Transverse colon (tissue), 4 donors: ENCODE data around the gene RELA. TPM values are rescaled to one million over a fixed set of nuclear protein-coding genes. Genes with fewer than 3 reads are reported as not detected.

Source experiments
- DNase-seq: peaks from one replicate; pipeline ENCODE4 v3.0.0-alpha.2; 2019
- H3K27ac ChIP-seq, 4 donors: fragments of 200-600 bp; sonication (generic); 2 replicates each; pipeline ENCODE4 v1.5.1; 2016 to 2018; ENCODE audit warnings: inconsistent platforms in 4 of 4
- H3K27me3 ChIP-seq: fragments of 200-600 bp; sonication (generic); 2 replicates; pipeline ENCODE4 v1.5.1; 2017; ENCODE audit warnings: inconsistent platforms
- H3K36me3 ChIP-seq, 4 donors: fragments of 200-600 bp; sonication (generic); 2 replicates each; pipeline ENCODE4 v1.5.1; 2017 to 2019; ENCODE audit warnings: inconsistent platforms in 4 of 4
- H3K4me1 ChIP-seq, 4 donors: fragments of 200-600 bp; sonication (generic); 2 replicates each; pipeline ENCODE4 v1.5.1; 2017 to 2020; ENCODE audit warnings: inconsistent platforms in 4 of 4
- H3K4me3 ChIP-seq, 4 donors: fragments of 200-600 bp; sonication (generic); 1 replicate in 1 of 4; 2 replicates in 3 of 4; pipeline versions ENCODE4 v1.5.1 to v1.6.1; 2017 to 2019; ENCODE audit warnings: inconsistent platforms in 4 of 4
- H3K9me3 ChIP-seq, 2 donors: fragments of 200-600 bp; sonication (generic); 2 replicates each; pipeline ENCODE4 v1.5.1; 2017 to 2019; ENCODE audit warnings: inconsistent platforms in 2 of 2
- EP300 ChIP-seq: sonication (generic); formaldehyde crosslinking; IDR thresholded peaks from one replicate; pipeline ENCODE4 v1.6.1; 2017; ENCODE audit warnings: antibody characterized with exemption, low read depth
- POLR2A ChIP-seq: fragments of 450-650 bp; IDR thresholded peaks from one replicate; pipeline ENCODE4 v1.6.1; 2016; ENCODE audit warnings: antibody characterized with exemption, mild to moderate bottlenecking, moderate library complexity
- POLR2AphosphoS5 ChIP-seq, 3 donors: sonication (generic); formaldehyde crosslinking; IDR thresholded peaks; one replicate each; pipeline ENCODE4 v1.6.1; 2016; ENCODE audit warnings: antibody characterized with exemption in 3 of 3
- WGBS, 2 donors: methylation state at CpG; one replicate each; pipeline ENCODE4 v1.1.5; 2018; ENCODE audit warnings: low coverage in 1 of 2; 5-methylcytosine and 5-hydroxymethylcytosine counted together
- in situ Hi-C, 4 donors: fragments of 200-750 bp; cut with MboI; loops; one replicate each; pipeline versions ENCODE4 v1.15.0 to v1.15.1; 2017; ENCODE audit warnings: low sequenced_read_pairs in 3 of 4, low pct_ligation_motif_present in 1 of 4, low pct_unique_long_range_greater_than_20kb in 1 of 4
- intact Hi-C: fragments of 100-400 bp; cut with DNase I; formaldehyde crosslinking; loops from one replicate; pipeline ENCODE4 v1.15.1; 2023; ENCODE audit warnings: low total_unique reads
- total RNA-seq, 4 donors: library from RNA; depleted of rRNA; stranded (reverse); fragments of >200 nt; gene quantifications; one replicate each; pipeline ENCODE4 v1.1.0, GENCODE V29; 2016
- TF ChIP-seq, protein P1 (sequence below), 5 experiments: fragments of 200-600 bp in 3 of 5; fragments of 450-650 bp in 2 of 5; sonication (generic) in 3 of 5; IDR thresholded peaks; 1 replicate in 2 of 5; 2 replicates in 3 of 5; pipeline ENCODE4 v1.5.1; 2016 to 2017; ENCODE audit warnings: antibody characterized with exemption in 5 of 5, inconsistent platforms in 3 of 5, mild to moderate bottlenecking in 2 of 5, moderate library complexity in 1 of 5

The RELA gene
- total RNA-seq, 4 donors from 2014 or later = 45.8 to 95.8 (median 58.4) TPM

DNA sequence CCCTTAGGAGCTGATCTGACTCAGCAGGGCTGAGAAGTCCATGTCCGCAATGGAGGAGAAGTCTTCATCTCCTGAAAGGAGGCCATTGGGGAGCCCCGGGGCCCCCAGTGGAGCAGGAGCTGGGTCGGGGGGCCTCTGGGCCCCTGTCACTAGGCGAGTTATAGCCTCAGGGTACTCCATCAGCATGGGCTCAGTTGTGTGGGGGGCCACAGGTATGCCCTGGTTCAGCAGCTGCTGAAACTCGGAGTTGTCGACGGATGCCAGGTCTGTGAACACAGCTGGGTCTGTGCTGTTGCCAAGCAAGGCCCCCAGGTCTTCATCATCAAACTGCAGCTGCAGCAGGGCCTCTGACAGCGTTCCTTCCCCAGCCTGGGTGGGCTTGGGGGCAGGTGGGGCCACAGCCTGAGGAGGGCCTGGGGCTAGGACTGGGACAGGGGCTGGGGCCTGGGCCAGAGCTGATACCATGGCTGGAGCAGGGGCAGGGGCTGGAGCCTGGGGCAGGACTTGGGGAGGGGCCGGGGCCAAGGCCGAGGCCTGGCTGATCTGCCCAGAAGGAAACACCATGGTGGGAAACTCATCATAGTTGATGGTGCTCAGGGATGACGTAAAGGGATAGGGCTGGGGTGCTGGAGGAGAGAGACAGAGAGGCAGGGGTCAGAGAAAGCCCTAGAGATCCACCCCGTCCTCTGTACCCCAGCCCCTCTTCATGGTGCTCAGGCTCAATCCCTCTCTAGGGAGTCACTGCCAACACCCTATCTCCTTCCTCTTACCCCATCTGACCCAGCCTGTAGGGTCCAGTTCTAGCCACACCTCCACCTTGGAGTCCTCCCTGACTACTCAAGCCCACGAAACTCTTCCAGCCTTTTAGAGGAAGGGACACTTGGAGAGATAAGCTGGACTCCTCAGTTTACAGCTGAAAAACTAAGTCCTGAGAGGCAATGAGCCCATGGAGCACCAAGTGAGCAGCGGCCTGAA lies 8.1 kb downstream of the RELA start:
- in situ Hi-C loops = no loop called here
- DNase-seq = peak; percentile 8
- peaks cover 0 to 45% (median 20%) of the 10 kb centered on the region in 4 donors for H3K36me3 ChIP-seq
- no peaks in the 10 kb centered on the region for H3K9me3 ChIP-seq
- WGBS, 2 donors = 93 to 100% methylated on average over 2 to 14 of the region's 14 CpGs
- TF ChIP-seq, protein P1, sequence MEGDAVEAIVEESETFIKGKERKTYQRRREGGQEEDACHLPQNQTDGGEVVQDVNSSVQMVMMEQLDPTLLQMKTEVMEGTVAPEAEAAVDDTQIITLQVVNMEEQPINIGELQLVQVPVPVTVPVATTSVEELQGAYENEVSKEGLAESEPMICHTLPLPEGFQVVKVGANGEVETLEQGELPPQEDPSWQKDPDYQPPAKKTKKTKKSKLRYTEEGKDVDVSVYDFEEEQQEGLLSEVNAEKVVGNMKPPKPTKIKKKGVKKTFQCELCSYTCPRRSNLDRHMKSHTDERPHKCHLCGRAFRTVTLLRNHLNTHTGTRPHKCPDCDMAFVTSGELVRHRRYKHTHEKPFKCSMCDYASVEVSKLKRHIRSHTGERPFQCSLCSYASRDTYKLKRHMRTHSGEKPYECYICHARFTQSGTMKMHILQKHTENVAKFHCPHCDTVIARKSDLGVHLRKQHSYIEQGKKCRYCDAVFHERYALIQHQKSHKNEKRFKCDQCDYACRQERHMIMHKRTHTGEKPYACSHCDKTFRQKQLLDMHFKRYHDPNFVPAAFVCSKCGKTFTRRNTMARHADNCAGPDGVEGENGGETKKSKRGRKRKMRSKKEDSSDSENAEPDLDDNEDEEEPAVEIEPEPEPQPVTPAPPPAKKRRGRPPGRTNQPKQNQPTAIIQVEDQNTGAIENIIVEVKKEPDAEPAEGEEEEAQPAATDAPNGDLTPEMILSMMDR (IDR thresholded peaks at IDR 0.05) = no peak
- no peak for TF ChIP-seq POLR2AphosphoS5 (IDR thresholded peaks at IDR 0.05)
- TF ChIP-seq POLR2A = no peak
- no peak for TF ChIP-seq EP300
- H3K4me3 ChIP-seq = no peak overlapping the region
- intact Hi-C loops = no loop called here
- H3K4me1 ChIP-seq = peaks cover 25 to 43% (median 32%) of the 10 kb centered on the region in 4 donors
- H3K27me3 ChIP-seq = no peaks in the 10 kb centered on the region
- H3K27ac ChIP-seq = peak overlapping the region; percentile 91 to 99 (median 96)

DNA sequence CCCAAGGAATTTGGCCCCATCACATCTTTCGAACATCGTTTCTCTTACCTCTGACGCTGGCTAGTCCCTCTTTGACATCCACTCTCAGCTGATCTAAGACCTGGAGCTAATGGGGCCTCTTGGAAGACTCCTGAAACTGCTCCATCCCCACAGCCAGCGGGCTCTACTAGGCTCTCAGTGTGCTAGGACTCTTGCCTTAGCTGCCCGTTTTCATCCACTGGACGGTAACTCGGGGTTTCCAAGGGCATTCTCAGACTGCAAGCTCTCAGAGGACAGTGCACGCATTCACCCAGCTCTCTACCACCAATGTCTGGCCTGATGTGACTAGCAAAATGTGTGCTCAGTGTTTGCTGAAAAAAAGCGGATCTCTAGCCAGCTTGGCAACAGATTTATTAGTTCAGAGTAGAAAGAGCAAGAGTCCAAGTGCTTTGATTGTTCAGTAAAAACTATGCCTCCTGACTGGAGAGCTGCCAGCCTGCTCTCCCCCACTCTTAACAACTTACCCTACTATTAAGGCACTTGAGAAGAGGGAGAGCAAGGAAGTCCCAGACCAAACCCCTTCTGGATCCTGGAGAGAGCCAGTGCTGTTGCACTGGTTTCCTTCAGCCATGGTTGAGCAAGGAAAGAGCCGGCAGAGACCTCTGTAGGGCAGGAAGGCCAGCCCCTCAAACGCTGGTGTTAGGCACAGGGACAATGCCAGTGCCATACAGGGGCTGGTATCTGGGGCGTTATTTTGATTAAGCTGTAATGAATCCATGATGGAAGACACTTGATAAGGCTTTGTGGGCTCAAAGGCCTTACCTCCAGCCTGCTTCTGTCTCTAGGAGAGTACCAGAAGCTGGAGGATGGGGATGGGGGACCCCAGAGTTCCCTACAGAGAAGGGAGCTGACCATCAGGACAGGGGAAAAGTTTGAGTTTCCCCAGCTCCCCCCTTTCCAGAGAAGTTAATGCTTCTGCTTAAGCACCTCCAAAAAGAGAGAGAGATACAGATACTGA lies 9.2 kb downstream of the RELA start:
- Histone ChIP-seq H3K4me3 (peak overlapping the region in 3 of 4 donors; percentile 35 to 58 (median 41)), H3K36me3 (peaks cover 0 to 34% (median 14%) of the 10 kb centered on the region in 4 donors), H3K27me3 (no peaks in the 10 kb centered on the region), H3K9me3 (no peaks in the 10 kb centered on the region), H3K27ac (peak overlapping the region; percentile 91 to 99 (median 96)), H3K4me1 (peaks cover 25 to 43% (median 32%) of the 10 kb centered on the region in 4 donors)
- TF ChIP-seq EP300 (no peak), POLR2A (peak; percentile 7)
- intact Hi-C loops (no loop called here), in situ Hi-C loops (no loop called here)
- 30 to 60% methylated on average over 2 to 12 of the region's 12 CpGs for WGBS, 2 donors
- peak; percentile 69 for DNase-seq

DNA sequence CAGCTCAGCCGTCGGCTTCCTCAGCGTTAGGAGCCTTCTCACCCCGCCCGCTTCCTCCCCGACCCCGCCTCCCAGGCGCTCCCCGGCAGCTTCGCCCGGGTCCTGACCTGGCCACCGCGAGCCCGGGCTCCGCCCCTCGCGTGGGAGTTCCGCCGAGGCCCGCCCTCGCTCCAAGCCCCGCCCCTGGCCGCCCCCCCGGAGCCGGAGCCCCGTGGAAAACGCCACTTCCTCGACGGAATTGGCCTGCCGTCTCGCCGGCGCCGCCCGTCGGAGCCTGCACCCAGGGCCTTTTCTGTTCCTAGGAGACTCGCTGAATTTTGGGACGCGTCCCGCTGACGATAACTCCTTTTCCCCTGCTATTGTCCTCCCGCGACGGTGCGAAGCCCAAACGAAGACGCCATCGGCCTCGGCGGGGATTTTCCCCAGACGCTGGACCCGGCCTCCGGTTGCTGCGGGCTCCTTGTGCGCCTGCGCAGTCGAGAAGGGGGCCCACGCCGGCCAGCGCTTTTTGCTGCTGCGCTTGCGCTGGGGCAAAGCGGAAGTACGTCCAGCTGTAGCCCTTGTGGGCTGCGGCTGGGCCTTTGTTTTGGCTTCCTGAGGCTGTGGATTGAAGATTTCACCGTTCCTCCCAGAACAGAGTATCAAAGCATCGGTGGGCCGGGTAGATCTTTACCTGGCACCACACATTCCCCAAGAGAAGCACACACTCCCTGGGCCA lies 10.0 kb downstream of the RELA start:
- Histone ChIP-seq H3K4me1 (peaks cover 25 to 43% (median 32%) of the 10 kb centered on the region in 4 donors), H3K9me3 (no peaks in the 10 kb centered on the region), H3K4me3 (peak overlapping the region; percentile 35 to 58 (median 39)), H3K27me3 (no peaks in the 10 kb centered on the region), H3K27ac (peak overlapping the region; percentile 91 to 99 (median 96)), H3K36me3 (peaks cover 0 to 25% (median 10%) of the 10 kb centered on the region in 4 donors)
- TF ChIP-seq POLR2AphosphoS5 (IDR thresholded peaks at IDR 0.05) (peak; percentile 50 to 89 (median 76)), POLR2A (peak; percentile 67)
- TF ChIP-seq, protein P1 (IDR thresholded peaks at IDR 0.05) = no peak
- DNase-seq = peak; percentile 96
- in situ Hi-C loops (no loop called here), intact Hi-C loops (no loop called here)
- 1% methylated on average over 57 of the region's 68 CpGs; no CpG with 5 or more reads in 1 of the 2 donors for WGBS, 2 donors
